K562 (cell line): Measurements from ENCODE around the gene PTGES3. TPM values are rescaled to one million over a fixed set of nuclear protein-coding genes. Genes with fewer than 3 reads are reported as not detected.

Experiments used
- ESRRB ChIP-seq: fragments of 250-450 bp; sonication (Bioruptor Pico); IDR thresholded peaks from 2 replicates; pipeline ENCODE4 v1.5.0; 2020; ENCODE audit warnings: mild to moderate bottlenecking, moderate library complexity, borderline replicate concordance
- ETV5 ChIP-seq: sonication (generic); formaldehyde crosslinking; IDR thresholded peaks from 2 replicates; pipeline ENCODE4 v1.4.0; 2020; ENCODE audit warnings: low read depth, mild to moderate bottlenecking, missing genetic modification reagents
- FOS ChIP-seq: IDR thresholded peaks from 3 replicates; pipeline ENCODE4 v1.6.1; 2011; ENCODE audit not compliant: insufficient read length; ENCODE audit errors: extremely low read depth
- KDM1A ChIP-seq, 2 experiments: fragments of 450-650 bp; IDR thresholded peaks; 2 replicates each; pipeline ENCODE4 v1.6.1; 2016; ENCODE audit warnings: mild to moderate bottlenecking in 2 of 2
- RFX5 ChIP-seq: IDR thresholded peaks from 2 replicates; pipeline ENCODE4 v1.6.1; 2011; ENCODE audit warnings: low read depth, mild to moderate bottlenecking, improper control_type of control experiment, low read length
- RUNX1 ChIP-seq: sonication (generic); IDR thresholded peaks from 2 replicates; pipeline ENCODE4 v1.6.1; 2016; ENCODE audit warnings: antibody characterized with exemption, low read depth
- SMAD4 ChIP-seq: fragments of 250-450 bp; sonication (Bioruptor Pico); conservative IDR thresholded peaks from 2 replicates; pipeline ENCODE4 v1.8.0; 2021; ENCODE audit warnings: inconsistent platforms, mild to moderate bottlenecking, moderate library complexity
- YBX1 ChIP-seq: fragments of 450-650 bp; IDR thresholded peaks from 2 replicates; pipeline ENCODE4 v1.7.1; 2016; ENCODE audit warnings: mild to moderate bottlenecking
- ZFPM2 ChIP-seq: fragments of 250-450 bp; sonication (Bioruptor Pico); IDR thresholded peaks from 2 replicates; pipeline ENCODE4 v1.5.1; 2022; ENCODE audit warnings: mild to moderate bottlenecking
- ZNF347 ChIP-seq: fragments of 450-650 bp; formaldehyde crosslinking; IDR thresholded peaks from 2 replicates; pipeline ENCODE4 v1.4.0; 2020; ENCODE audit warnings: low read depth, mild to moderate bottlenecking, moderate library complexity
- polyA plus RNA-seq, 8 experiments: library from polyadenylated mRNA; depleted of rRNA in 4 of 8; stranded (reverse) in 5 of 8; unstranded in 3 of 8; fragments of >200 nt; fragmentation: Nextera tagmentation in 2 of 8; fragmentation: Illumina TruSeq in 1 of 8; extraction: Ambion mirVana in 2 of 8; extraction: Trizol in 1 of 8; gene quantifications; 2 replicates each; pipeline versions ENCODE4 v1.2.1 to v1.2.3, GENCODE V29; 2011 to 2014; ENCODE audit warnings: inconsistent platforms in 1 of 8, missing spikeins in 1 of 8
- total RNA-seq, 7 experiments: library from RNA; depleted of rRNA in 6 of 7; stranded (reverse); fragments of >200 nt in 6 of 7; fragmentation: Illumina TruSeq in 2 of 7; extraction: Trizol in 2 of 7; gene quantifications; 2 replicates each; pipeline versions ENCODE4 v1.2.1 to v1.2.3, GENCODE V29; 2011 to 2021; ENCODE audit warnings: low replicate concordance in 1 of 7
- TF ChIP-seq, protein P1 (sequence below), 2 experiments: fragments of 450-650 bp; IDR thresholded peaks; 2 replicates each; pipeline ENCODE4 v1.6.1; 2016; ENCODE audit warnings: mild to moderate bottlenecking in 2 of 2, borderline replicate concordance in 1 of 2, low read depth in 1 of 2, moderate library complexity in 1 of 2
- TF ChIP-seq, protein P2 (sequence below): sonication (generic); formaldehyde crosslinking; IDR thresholded peaks from 2 replicates; pipeline ENCODE4 v1.4.0; 2020; ENCODE audit warnings: mild to moderate bottlenecking, missing genetic modification reagents
- TF ChIP-seq, protein P3 (sequence below): fragments of 250-450 bp; sonication (Bioruptor Pico); IDR thresholded peaks from 2 replicates; pipeline ENCODE4 v1.5.0; 2020; ENCODE audit warnings: mild to moderate bottlenecking

The PTGES3 gene
- total and polyA plus RNA-seq, 9 of the 15 experiments (the other 6 are each of a cell fraction or from before 2014, with no cell fraction given) = 163 to 501 (median 213) TPM

DNA sequence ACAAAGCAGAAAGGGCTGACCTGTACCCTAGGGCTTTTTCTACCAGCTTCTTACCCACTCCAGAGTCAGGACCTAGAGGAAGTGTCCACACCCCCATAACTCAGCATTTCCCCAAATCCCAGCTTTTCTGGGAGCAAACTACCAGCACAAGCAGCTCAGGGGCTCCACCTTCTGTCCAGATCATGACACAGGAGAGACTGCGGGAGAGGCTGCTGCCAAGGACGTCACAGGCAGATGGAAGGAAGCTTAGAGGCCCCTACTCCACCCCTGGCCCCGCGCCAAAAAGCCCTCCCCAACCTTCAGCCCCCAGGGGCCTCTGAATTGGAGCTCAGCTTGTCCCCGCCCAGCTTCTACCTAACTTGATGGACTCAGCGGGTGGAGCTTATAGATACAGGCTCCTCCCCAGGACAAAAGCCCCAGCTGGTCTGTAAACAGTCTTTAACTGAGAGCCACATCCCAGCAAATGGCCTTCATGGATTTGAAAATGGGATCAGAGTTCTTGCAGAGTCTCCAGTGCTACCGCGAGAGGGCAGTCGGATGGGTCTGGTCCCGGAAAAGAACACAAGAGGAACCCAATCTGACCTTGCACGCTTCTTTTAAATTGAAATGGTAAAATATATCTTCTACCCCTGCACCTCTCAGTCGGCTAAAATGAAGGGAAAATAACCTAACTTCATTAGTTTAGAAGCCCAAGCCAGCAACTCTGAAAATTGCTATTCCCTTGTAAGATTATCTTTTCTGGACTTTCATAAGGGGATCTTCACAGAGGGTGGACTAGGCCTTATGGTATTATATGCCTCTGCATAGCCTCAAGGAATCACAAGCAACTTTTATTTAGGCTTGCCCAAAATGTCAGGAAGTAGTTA, 51.2 kb downstream of the PTGES3 start (continued):
- TF ChIP-seq, protein P1, sequence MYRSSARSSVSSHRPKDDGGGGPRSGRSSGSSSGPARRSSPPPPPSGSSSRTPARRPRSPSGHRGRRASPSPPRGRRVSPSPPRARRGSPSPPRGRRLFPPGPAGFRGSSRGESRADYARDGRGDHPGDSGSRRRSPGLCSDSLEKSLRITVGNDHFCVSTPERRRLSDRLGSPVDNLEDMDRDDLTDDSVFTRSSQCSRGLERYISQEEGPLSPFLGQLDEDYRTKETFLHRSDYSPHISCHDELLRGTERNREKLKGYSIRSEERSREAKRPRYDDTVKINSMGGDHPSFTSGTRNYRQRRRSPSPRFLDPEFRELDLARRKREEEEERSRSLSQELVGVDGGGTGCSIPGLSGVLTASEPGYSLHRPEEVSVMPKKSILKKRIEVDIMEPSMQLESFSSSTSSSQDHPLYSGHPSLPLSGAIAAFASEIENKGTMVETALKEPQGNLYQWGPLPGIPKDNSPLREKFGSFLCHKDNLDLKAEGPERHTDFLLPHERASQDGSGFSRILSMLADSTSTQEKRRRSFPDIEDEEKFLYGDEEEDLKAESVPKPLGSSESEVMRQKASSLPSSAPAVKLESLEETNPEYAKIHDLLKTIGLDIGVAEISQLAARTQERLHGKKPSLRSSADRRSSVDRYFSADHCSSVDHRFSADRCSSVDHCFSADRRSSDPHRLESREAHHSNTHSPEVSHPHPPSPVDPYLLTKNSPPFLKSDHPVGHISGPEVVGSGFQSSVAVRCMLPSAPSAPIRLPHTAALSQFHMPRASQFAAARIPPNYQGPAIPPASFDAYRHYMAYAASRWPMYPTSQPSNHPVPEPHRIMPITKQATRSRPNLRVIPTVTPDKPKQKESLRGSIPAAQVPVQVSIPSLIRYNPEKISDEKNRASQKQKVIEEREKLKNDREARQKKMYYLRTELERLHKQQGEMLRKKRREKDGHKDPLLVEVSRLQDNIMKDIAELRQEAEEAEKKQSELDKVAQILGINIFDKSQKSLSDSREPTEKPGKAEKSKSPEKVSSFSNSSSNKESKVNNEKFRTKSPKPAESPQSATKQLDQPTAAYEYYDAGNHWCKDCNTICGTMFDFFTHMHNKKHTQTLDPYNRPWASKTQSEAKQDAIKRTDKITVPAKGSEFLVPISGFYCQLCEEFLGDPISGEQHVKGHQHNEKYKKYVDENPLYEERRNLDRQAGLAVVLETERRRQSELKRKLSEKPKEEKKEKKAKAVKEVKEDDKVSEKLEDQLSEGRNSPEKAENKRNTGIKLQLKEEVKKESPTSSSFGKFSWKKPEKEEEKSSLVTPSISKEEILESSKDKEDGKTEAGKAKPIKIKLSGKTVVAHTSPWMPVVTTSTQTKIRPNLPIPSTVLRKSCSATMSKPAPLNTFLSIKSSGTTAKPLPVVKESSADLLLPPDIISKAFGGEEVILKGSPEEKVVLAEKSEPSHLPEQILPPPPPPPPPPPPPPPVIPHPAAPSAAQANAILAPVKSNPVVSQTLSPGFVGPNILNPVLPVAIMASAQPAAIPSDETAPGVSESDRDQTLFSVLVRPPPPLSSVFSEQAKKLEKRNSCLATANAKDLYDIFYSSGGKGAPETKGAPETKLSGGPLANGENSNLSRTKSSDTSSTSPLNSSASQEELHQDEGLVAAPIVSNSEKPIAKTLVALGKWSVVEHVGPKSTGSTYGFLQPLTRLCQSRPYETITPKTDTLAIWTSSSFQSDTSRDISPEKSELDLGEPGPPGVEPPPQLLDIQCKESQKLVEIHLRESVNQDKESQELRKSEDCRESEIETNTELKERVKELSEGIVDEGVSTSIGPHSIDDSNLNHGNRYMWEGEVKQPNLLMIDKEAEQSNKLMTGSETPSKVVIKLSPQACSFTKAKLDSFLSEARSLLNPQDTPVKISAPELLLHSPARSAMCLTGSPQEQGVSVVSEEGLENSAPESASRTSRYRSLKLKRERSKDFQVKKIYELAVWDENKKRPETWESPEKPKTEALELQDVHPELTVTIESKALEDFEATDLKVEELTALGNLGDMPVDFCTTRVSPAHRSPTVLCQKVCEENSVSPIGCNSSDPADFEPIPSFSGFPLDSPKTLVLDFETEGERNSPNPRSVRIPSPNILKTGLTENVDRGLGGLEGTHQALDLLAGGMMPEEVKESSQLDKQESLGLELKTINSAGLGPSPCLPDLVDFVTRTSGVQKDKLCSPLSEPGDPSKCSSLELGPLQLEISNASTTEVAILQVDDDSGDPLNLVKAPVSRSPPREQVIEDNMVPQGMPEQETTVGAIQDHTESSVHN (IDR thresholded peaks at IDR 0.05; ENCODE audit: borderline replicate concordance in 1 of 2, low read depth in 1 of 2) = 0 out of 4 replicates have a peak, but pooled peaks of 1 of the 2 experiments have one; percentile 18
- TF ChIP-seq KDM1A (IDR thresholded peaks at IDR 0.05) (no peak), RFX5 (no peak), FOS (no peak), SMAD4 (CRISPR knock-in tag) (no peak), ZFPM2 (CRISPR knock-in tag) (no peak), ZNF347 (CRISPR knock-in tag) (no peak), YBX1 (no peak), ETV5 (CRISPR knock-in tag) (no peak), RUNX1 (no peak), ESRRB (no peak)
- TF ChIP-seq, protein P2, sequence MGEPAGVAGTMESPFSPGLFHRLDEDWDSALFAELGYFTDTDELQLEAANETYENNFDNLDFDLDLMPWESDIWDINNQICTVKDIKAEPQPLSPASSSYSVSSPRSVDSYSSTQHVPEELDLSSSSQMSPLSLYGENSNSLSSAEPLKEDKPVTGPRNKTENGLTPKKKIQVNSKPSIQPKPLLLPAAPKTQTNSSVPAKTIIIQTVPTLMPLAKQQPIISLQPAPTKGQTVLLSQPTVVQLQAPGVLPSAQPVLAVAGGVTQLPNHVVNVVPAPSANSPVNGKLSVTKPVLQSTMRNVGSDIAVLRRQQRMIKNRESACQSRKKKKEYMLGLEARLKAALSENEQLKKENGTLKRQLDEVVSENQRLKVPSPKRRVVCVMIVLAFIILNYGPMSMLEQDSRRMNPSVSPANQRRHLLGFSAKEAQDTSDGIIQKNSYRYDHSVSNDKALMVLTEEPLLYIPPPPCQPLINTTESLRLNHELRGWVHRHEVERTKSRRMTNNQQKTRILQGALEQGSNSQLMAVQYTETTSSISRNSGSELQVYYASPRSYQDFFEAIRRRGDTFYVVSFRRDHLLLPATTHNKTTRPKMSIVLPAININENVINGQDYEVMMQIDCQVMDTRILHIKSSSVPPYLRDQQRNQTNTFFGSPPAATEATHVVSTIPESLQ (CRISPR knock-in tag) = no peak
- TF ChIP-seq, protein P3, sequence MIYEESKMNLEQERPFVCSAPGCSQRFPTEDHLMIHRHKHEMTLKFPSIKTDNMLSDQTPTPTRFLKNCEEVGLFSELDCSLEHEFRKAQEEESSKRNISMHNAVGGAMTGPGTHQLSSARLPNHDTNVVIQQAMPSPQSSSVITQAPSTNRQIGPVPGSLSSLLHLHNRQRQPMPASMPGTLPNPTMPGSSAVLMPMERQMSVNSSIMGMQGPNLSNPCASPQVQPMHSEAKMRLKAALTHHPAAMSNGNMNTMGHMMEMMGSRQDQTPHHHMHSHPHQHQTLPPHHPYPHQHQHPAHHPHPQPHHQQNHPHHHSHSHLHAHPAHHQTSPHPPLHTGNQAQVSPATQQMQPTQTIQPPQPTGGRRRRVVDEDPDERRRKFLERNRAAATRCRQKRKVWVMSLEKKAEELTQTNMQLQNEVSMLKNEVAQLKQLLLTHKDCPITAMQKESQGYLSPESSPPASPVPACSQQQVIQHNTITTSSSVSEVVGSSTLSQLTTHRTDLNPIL (CRISPR knock-in tag) = no peak
